GM12892 (cell line): ENCODE results near the gene OXCT1.

Experiments used
- DNase-seq: peaks from one replicate; pipeline ENCODE4 v3.0.0; 2011; ENCODE audit not compliant: insufficient read length
- FAIRE-seq: peaks from 2 replicates; lab custom pipeline; 2011; peaks lifted over from hg19 to GRCh38; lab: Jason Lieb, UNC
- POLR2A ChIP-seq: IDR thresholded peaks from 2 replicates; pipeline ENCODE4 v1.6.1; 2011; ENCODE audit warnings: low read depth, low read length, control low read depth
- POLR2AphosphoS5 ChIP-seq: IDR thresholded peaks from 2 replicates; pipeline ENCODE4 v1.6.1; 2011; ENCODE audit warnings: low read depth, low read length, control low read depth
- TAF1 ChIP-seq: IDR thresholded peaks from 2 replicates; pipeline ENCODE4 v1.6.1; 2011; ENCODE audit warnings: low read depth, mild to moderate bottlenecking, control low read depth, low read length, borderline replicate concordance

Gene OXCT1

DNA sequence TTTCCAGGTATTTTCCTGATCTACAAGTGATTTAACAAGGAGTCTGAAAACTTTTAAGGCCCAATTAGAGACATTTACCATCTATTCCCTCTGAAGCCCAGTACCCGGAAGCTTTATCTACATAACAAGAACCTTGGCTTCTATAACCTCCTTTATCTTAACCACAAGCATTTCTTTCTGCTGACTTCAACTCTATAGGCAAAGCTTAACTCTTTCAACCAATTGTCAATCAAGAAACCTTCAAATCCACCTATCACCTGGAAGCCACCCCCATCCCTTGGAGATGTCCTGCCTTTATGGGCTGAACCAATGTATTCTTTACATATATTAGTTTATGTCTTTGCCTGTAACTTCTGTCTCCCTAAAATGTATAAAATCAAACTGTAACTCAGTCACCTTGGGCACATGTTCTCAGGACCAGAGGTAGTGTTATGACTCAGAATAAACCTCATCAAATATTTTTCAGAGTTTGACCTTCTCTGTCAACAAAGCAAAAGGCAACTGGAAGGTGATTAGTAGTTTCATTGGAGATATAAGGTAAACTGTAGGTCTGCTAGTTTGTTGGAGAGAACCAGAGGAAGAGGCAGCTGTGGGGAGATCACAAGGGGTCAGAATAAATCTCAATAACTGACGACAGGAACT, 21.0 kb upstream of the OXCT1 start:
- no peak for TF ChIP-seq TAF1
- no peak for TF ChIP-seq POLR2A
- no peak for TF ChIP-seq POLR2AphosphoS5
- no peak for FAIRE-seq
- no peak for DNase-seq

DNA sequence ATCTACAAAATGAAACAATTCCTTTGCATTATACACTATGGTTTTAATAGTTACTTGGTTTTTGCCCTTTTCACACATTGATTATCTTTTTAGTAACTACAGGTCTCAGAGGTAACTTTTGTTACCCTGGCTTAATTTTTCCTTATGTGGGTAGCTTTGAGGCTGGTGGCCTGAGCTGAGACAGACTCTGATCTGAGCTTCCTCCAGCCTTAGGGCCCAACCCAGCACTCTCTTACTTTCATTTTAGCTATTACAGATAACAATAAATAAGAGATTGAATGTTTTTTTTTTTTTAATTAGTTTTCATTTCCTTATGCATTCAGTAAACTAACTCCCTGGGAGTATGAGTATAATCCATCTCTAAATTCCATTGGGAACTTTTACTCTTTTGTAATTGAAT, 15.1 kb upstream of the OXCT1 start:
- no peak for TF ChIP-seq TAF1
- TF ChIP-seq POLR2A: no peak
- TF ChIP-seq POLR2AphosphoS5: no peak
- FAIRE-seq: no peak
- DNase-seq: no peak

DNA sequence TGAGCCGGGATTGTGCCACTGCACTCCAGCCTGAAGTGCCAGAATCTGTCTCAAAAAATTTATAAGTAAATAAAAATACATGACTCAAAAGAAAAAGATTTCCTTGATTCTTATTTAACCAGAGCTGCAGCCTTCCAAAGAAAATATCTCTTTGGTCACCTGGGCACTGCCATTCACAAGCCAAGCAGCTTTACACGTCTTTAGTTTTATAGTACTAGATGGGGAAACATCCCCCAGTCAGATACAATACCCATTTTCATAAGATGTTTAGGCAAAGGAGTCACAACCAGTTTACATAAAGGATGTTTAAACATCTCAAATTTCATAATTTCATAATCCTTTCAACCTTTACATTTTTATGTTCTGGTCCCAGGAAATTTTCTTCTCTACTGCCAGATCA, 13.7 kb upstream of the OXCT1 start:
- no peak for DNase-seq
- FAIRE-seq: no peak
- TF ChIP-seq POLR2AphosphoS5: no peak

DNA sequence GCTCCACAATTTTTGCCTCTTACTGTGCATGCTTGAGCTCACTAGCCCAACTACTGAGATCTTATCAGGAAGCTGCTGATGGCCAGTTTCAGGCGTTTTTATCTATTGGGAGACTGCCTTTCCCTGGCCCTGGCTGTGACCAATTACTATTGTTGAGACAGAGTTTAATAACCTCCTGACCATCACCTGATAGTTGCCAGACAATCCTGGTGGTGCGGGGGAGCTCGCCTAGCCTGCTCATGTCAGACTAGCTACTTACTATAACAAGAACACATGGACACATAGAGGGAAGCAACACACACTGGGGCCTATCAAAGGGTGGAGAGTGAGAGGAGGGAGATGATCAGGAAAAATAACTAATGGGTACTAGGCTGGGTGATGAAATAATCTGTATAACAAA, 13.0 kb upstream of the OXCT1 start:
- TF ChIP-seq TAF1 (no peak), POLR2AphosphoS5 (no peak), POLR2A (no peak)
- FAIRE-seq: no peak
- DNase-seq: no peak

DNA sequence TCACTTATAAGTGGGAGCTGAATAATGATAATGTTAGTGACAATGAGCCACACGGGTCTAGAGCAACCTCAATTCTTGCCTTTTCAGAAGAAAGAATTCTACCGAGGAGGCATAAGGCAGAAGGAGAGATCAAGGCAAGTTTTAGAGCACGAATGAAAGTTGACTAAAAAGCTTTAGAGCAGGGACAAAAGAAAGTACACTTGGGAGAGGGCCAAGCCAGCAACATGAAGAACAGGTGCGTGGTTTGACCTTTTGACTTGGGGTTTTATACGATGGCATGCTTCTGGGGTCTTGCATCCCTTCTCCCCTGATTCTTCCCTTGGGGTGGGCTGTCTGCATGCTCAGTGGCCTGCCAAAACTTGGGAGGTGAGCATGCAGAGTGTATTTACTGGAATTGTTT, 12.5 kb upstream of the OXCT1 start:
- FAIRE-seq: no peak
- no peak for TF ChIP-seq TAF1
- no peak for TF ChIP-seq POLR2A
- TF ChIP-seq POLR2AphosphoS5: no peak
- DNase-seq: no peak

DNA sequence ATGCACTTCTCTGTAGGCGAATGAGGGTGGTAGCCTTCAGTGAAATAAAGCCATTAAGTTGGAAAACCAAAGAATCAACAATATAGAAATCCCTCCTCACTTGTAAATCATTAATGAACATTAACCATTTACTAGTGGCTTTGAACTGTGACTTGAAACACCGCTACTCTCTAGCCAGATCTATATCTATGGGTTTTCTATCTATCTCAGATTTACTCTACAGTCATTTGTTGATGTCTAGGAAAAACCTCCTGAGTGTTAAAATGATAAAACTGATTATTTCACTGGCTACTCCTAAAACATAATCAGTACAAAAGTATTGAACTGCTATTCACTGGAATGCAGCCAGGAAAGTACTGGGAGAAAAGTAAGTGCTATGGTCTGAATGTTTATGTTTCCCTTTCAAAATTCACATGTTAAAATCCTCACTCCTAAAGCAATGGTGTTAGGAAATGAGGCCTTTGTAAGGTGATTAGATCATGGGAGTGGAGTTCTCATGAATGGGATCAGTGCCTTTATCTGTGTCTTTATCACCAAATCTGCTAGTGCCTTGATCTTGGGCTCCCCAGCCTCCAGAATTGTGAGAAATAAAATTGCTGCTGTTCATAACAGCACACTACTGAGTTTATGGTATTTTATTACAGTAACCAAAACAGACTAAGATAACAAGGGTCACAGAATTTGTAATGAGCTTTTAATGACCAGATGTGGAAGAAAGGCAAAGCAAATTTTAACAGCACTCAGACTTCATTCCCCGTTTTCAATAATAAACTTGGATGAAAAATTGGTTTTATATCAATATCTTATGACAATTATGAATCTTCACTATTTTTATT, 8.6 kb upstream of the OXCT1 start:
- DNase-seq (no peak), FAIRE-seq (no peak)
- no peak for TF ChIP-seq TAF1
- no peak for TF ChIP-seq POLR2AphosphoS5
- TF ChIP-seq POLR2A: no peak

DNA sequence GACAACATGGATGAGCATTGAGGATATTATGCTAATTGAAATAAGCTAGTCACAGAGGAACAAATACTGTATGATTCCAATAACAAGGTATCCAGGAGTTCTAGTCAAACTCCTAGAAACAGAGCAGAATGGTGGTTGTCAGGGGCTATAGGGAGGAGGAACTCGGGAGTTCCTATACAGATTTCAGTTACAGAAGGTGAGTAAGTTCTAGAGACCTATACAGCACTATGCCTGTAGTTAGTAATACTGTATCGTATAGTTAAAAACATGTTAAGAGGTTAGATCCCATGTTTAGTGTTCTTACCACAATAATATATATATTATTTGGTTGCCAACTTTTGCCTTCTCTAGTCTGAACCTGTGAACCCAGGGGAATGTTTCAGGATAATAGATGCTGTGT, 7.9 kb upstream of the OXCT1 start:
- FAIRE-seq: no peak
- DNase-seq: no peak
- TF ChIP-seq TAF1 (no peak), POLR2AphosphoS5 (no peak), POLR2A (no peak)

DNA sequence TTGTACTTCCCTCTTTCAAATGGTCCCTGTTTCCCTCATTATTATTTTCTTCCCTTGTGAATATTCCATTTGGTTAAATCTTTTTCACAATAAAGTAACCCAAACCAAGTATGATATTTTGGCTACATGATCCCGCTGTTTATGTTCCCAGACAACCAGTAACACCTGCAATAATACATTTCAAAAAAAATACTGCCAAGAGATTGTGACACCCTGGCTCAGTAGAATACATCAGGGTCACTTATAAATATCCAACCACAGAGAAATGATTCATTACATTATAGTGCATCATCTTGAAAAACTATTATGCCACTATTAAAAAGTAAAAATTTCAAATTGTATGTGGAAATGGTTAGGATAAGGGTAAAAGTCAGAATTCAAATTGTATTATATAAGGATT, 7.2 kb upstream of the OXCT1 start:
- DNase-seq (no peak), FAIRE-seq (no peak)
- TF ChIP-seq POLR2A: no peak

DNA sequence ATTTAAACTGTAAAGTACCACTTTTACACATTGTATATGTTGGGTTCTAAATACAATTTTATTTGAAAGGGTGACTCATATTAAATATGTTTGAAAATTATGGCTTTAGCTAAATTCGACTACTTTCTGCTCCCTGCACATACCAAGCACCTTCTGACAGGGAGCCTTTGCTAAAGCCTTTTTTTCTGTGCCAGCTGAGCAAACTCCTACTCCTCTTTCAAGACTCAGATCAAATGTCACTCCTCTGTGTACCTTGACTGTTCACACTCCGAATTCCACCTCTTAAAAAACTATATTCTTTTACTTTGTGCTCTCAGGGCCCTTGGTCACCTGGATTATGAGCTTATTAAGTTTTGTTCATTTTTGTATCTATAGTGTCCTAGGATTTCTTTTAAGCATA, 6.5 kb upstream of the OXCT1 start:
- no peak for TF ChIP-seq TAF1
- no peak for TF ChIP-seq POLR2AphosphoS5
- TF ChIP-seq POLR2A: no peak
- no peak for DNase-seq
- no peak for FAIRE-seq

DNA sequence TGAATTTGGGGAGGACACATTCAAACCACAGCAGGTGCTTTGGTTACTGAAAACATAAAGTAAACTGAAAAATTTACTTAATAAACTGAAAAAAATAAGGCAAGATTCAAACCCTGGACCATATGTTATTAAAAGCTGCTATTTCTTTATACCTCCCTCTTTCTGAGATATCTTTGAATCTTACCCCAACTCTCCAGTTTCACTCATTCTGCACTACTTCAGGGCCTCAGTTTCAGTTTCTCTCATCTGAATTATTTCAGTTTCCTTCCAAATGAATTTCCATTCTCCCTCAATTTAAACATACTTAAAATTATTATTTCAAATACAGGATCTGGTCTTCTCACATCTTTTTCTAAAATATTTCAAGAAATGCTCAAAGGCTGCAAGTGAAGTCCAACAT, 4.9 kb upstream of the OXCT1 start:
- DNase-seq (no peak), FAIRE-seq (no peak)
- TF ChIP-seq POLR2A (no peak), TAF1 (no peak), POLR2AphosphoS5 (no peak)

DNA sequence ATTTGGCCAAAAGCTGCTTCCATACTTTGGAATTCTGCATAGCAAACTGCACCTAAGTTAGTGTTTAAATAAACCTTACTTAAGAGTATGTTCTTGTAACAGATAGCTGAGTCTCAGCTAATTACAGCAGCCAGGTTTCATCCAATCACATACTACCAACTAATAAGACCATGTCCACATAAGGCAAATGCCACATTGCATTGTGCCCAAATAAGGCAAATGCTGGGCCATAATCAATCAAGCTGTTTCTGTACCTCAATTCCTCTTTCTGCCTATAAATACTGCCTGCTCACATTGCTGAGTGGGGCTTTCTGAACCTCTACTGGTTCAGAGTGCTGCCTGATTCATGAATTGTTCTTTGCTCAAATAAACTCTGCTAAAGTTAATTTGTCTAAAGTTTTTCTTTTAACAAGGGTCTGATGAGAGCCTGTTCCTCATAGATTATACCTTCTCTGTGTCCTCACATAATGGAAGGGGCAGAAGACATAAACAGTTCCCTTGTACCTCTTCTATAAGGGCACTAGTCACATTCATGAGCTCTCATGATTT, 4.4 kb upstream of the OXCT1 start:
- DNase-seq (no peak), FAIRE-seq (peak; percentile 27)
- TF ChIP-seq TAF1: no peak
- no peak for TF ChIP-seq POLR2A
- TF ChIP-seq POLR2AphosphoS5: no peak

DNA sequence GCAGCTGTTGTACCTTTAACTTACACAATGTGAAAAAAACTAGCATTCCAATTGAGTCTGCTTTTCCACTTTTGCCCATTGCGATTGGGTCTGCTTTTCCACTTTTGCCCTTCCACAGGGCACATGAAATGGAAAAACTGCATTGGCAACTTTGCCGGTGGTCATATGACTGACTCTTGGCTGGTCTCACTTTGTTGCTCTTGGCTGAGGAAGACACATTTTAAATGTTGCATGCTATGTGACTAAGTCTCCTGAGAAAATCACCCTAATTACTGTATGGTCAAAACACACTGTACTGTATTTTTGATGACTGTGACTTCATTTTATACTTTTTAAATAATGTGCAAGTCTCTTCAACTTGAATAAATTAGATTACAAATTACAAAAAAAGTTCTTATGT, 1.6 kb upstream of the OXCT1 start:
- FAIRE-seq (no peak), DNase-seq (no peak)
- no peak for TF ChIP-seq TAF1

DNA sequence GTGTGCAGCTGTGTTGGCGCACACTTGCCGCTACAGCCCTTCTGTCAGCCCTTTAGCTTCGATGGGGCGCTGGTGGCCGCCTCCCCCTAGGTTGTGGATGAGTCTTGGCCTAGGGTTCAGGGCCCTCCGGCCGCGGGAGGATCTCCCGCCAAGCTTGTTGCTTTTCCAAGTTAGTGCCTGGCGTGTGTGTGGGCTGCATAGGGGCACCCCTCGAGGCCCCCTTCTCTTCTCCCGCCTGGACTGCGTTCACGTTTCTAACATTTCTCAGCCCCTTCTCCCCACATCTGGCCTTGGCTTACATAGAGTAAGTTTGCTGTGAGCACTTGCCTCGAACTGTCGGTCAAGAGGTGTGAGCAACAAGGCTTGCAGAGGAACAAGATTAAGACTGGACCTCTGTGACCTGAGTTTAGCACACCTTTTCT, 413 bp upstream of the OXCT1 start:
- DNase-seq (no peak), FAIRE-seq (no peak)
- no peak; the same call in 1 of the 2 replicates for TF ChIP-seq TAF1
- TF ChIP-seq POLR2A: no peak
- TF ChIP-seq POLR2AphosphoS5: no peak
